GM23248 (cell line): ENCODE results near the gene ERICH2. TPM values are rescaled to one million over a fixed set of nuclear protein-coding genes. Genes with fewer than 3 reads are reported as not detected.

Experiments used
- DNase-seq: peaks from one replicate; pipeline ENCODE4 v3.0.0-alpha.2; 2015
- H2AFZ ChIP-seq: fragments of 200-600 bp; sonication (generic); 2 replicates; pipeline ENCODE4 v1.6.1; 2016; ENCODE audit warnings: antibody characterized with exemption
- H3F3A ChIP-seq: fragments of 200-600 bp; sonication (generic); 2 replicates; pipeline ENCODE4 v1.6.1; 2016; ENCODE audit warnings: mild to moderate bottlenecking, antibody characterized with exemption, mixed run types; ENCODE audit not compliant: insufficient read depth
- H3K27ac ChIP-seq: fragments of 200-600 bp; sonication (generic); 2 replicates; pipeline ENCODE4 v1.5.1; 2016; ENCODE audit warnings: mild to moderate bottlenecking
- H3K27me3 ChIP-seq: fragments of 200-600 bp; sonication (generic); replicated peaks from 2 replicates; pipeline ENCODE4 v1.6.1; 2016; ENCODE audit warnings: mild to moderate bottlenecking; ENCODE audit not compliant: insufficient read depth
- H3K36me3 ChIP-seq: fragments of 200-600 bp; sonication (generic); 2 replicates; pipeline ENCODE4 v1.6.1; 2016; ENCODE audit warnings: low read depth, mild to moderate bottlenecking
- H3K4me1 ChIP-seq: fragments of 200-600 bp; sonication (generic); 2 replicates; pipeline ENCODE4 v1.6.1; 2016; ENCODE audit warnings: mild to moderate bottlenecking; ENCODE audit not compliant: insufficient read depth
- H3K4me2 ChIP-seq: fragments of 200-600 bp; sonication (generic); one replicate; pipeline ENCODE4 v1.6.1; 2016; ENCODE audit warnings: mild to moderate bottlenecking; ENCODE audit not compliant: unreplicated experiment
- H3K4me3 ChIP-seq: fragments of 200-600 bp; sonication (generic); 2 replicates; pipeline ENCODE4 v1.5.1; 2016; ENCODE audit warnings: mild to moderate bottlenecking
- H3K79me2 ChIP-seq: fragments of 200-600 bp; sonication (generic); 2 replicates; pipeline ENCODE4 v1.6.1; 2016; ENCODE audit warnings: mild to moderate bottlenecking; ENCODE audit not compliant: insufficient read depth
- H3K9ac ChIP-seq: fragments of 200-600 bp; sonication (generic); 2 replicates; pipeline ENCODE4 v1.6.1; 2016; ENCODE audit warnings: mild to moderate bottlenecking
- H3K9me2 ChIP-seq: fragments of 200-600 bp; sonication (generic); 2 replicates; pipeline ENCODE4 v1.6.1; 2016; ENCODE audit warnings: mixed run types, mild to moderate bottlenecking, moderate library complexity; ENCODE audit not compliant: insufficient read depth
- H3K9me3 ChIP-seq: fragments of 200-600 bp; sonication (generic); one replicate; pipeline ENCODE4 v1.6.1; 2017; ENCODE audit warnings: low read depth
- H4K20me1 ChIP-seq: fragments of 200-600 bp; sonication (generic); 2 replicates; pipeline ENCODE4 v1.6.0; 2016; ENCODE audit not compliant: insufficient read depth
- EZH2 ChIP-seq: fragments of 200-600 bp; sonication (generic); IDR thresholded peaks from 2 replicates; pipeline ENCODE4 v1.6.1; 2018; ENCODE audit warnings: antibody characterized with exemption, mild to moderate bottlenecking; ENCODE audit not compliant: insufficient read depth, poor library complexity, severe bottlenecking
- EZH2phosphoT487 ChIP-seq: fragments of 200-600 bp; sonication (generic); IDR thresholded peaks from 2 replicates; pipeline ENCODE4 v1.6.1; 2018; ENCODE audit warnings: antibody characterized with exemption, moderate library complexity, mild to moderate bottlenecking, low read depth; ENCODE audit not compliant: insufficient read depth
- WGBS, 2 experiments: methylation state at CpG; one replicate each; pipeline ENCODE4 v1.1.6; 2015 to 2017; ENCODE audit warnings: low lambda C conversion rate in 2 of 2, low coverage in 1 of 2; ENCODE audit errors: missing lambda C conversion rate in 2 of 2; 5-methylcytosine and 5-hydroxymethylcytosine counted together
- in situ Hi-C: fragments of 300-500 bp; cut with MboI; formaldehyde crosslinking; loops from 2 replicates; pipeline ENCODE4 v1.15.0; 2020
- polyA plus RNA-seq: library from polyadenylated mRNA; unstranded; fragments of >200 nt; fragmentation: Nextera tagmentation; extraction: Ambion mirVana; gene quantifications from 2 replicates; pipeline ENCODE4 v1.2.1, GENCODE V29; 2016
- small RNA-seq: library from RNA; depleted of rRNA; stranded (forward); fragments of <200 nt; gene quantifications from one replicate; pipeline ENCODE3, GENCODE V24; 2014; ENCODE audit warnings: low read depth, low replicate concordance
- total RNA-seq: library from RNA; depleted of rRNA; stranded (reverse); fragments of >200 nt; shearing (Covaris generic); gene quantifications from 2 replicates; pipeline ENCODE4 v1.2.3, GENCODE V29; 2014; rRNA removed

The ERICH2 gene
- total and polyA plus RNA-seq, 2 experiments from 2014 or later: not detected

GRCh38 chr2:170842785-170843184 is 72.6 kb downstream of the ERICH2 start:
- Histone ChIP-seq H3K9me2 (no peaks in the 10 kb centered on the region), H3K4me1 (peaks cover 32% of the 10 kb centered on the region), H3K9ac (peak overlapping the region; percentile 4), H3K27ac (peak overlapping the region; percentile 60), H3K79me2 (no peaks in the 10 kb centered on the region), H3K9me3 (no peaks in the 10 kb centered on the region), H2AFZ (no peak overlapping the region), H3K36me3 (no peaks in the 10 kb centered on the region), H3K4me3 (peak overlapping the region; percentile 47), H3K27me3 (no peaks in the 10 kb centered on the region), H3K4me2 (peak overlapping the region; percentile 56), H4K20me1 (no peaks in the 10 kb centered on the region), H3F3A (peaks cover 24% of the 10 kb centered on the region)
- TF ChIP-seq EZH2 (no peak), EZH2phosphoT487 (no peak)
- in situ Hi-C loops: loop anchor here (25.0 kb wide), 1 partner anchor 1380 kb away; no protein-coding TSS in a partner anchor
- peak; percentile 82 for DNase-seq
- WGBS, 2 experiments: 5 to 6% methylated on average over 2 of the region's 2 CpGs

DNA sequence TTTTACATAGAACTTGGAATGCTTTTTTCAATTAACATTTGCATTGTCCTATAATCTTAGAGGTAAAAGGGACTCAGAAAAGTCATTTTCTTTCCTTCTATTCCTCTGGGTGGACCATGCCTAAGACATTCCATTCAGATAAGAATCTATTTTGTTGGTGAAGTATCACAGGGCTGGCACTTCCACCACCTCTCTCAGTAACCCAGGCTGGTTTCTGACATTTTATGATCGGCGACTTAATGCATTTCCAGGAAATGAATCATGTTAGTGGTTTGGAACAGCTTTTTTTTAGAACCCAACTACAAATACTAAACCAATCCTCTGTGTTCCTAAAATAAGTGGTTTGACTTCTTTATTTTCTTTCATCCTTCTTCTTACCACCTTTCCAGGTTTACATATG is 73.5 kb downstream of the ERICH2 start:
- no peaks in the 10 kb centered on the region for H3K79me2 ChIP-seq
- no peaks in the 10 kb centered on the region for H4K20me1 ChIP-seq
- no peak overlapping the region for H2AFZ ChIP-seq
- H3K36me3 ChIP-seq: no peaks in the 10 kb centered on the region
- no peak for TF ChIP-seq EZH2phosphoT487
- TF ChIP-seq EZH2: no peak
- WGBS, 2 experiments: 0% methylated on average over 2 of the region's 2 CpGs
- DNase-seq: peak; percentile 79
- in situ Hi-C loops: loop anchor here (25.0 kb wide), 1 partner anchor 1381 kb away; no protein-coding TSS in a partner anchor
- peak overlapping the region; percentile 47 for H3K4me3 ChIP-seq
- no peaks in the 10 kb centered on the region for H3K27me3 ChIP-seq
- H3K9me3 ChIP-seq: no peaks in the 10 kb centered on the region
- H3K4me1 ChIP-seq: peaks cover 41% of the 10 kb centered on the region
- H3K27ac ChIP-seq: peak overlapping the region; percentile 60
- peak overlapping the region; percentile 56 for H3K4me2 ChIP-seq
- peak overlapping the region; percentile 4; the same call in 1 of the 2 replicates for H3K9ac ChIP-seq
- no peaks in the 10 kb centered on the region for H3K9me2 ChIP-seq
- peaks cover 25% of the 10 kb centered on the region for H3F3A ChIP-seq

- Histone ChIP-seq H4K20me1 (no peaks in the 10 kb centered on the region), H3K27ac (no peak overlapping the region), H3K4me3 (no peak overlapping the region), H3K9me3 (no peaks in the 10 kb centered on the region), H2AFZ (no peak overlapping the region), H3K36me3 (no peaks in the 10 kb centered on the region), H3K27me3 (no peaks in the 10 kb centered on the region), H3K9me2 (no peaks in the 10 kb centered on the region), H3K4me1 (peaks cover 46% of the 10 kb centered on the region), H3F3A (peaks cover 28% of the 10 kb centered on the region), H3K4me2 (no peak overlapping the region), H3K79me2 (no peaks in the 10 kb centered on the region), H3K9ac (no peak overlapping the region)
- no peak for DNase-seq
- in situ Hi-C loops: loop anchor here (25.0 kb wide), 1 partner anchor 1383 kb away; no protein-coding TSS in a partner anchor
- no peak for TF ChIP-seq EZH2phosphoT487
- no peak for TF ChIP-seq EZH2
- 93 to 98% methylated on average over 10 of the region's 10 CpGs for WGBS, 2 experiments
Measured at GRCh38 chr2:170845343-170845742, 75.2 kb downstream of the ERICH2 start.

GRCh38 chr2:170846314-170846713 is 76.1 kb downstream of the ERICH2 start:
- peaks cover 46% of the 10 kb centered on the region for H3K4me1 ChIP-seq
- in situ Hi-C loops: loop anchor here (25.0 kb wide), 1 partner anchor 1384 kb away; no protein-coding TSS in a partner anchor
- H3K9me3 ChIP-seq: no peaks in the 10 kb centered on the region
- H3K27ac ChIP-seq: no peak overlapping the region
- no peaks in the 10 kb centered on the region for H3K27me3 ChIP-seq
- H4K20me1 ChIP-seq: no peaks in the 10 kb centered on the region
- H3K36me3 ChIP-seq: no peaks in the 10 kb centered on the region
- H3K79me2 ChIP-seq: no peaks in the 10 kb centered on the region
- H3K9me2 ChIP-seq: no peaks in the 10 kb centered on the region
- peaks cover 28% of the 10 kb centered on the region for H3F3A ChIP-seq
- no peak overlapping the region for H3K9ac ChIP-seq
- H3K4me2 ChIP-seq: no peak overlapping the region
- no peak overlapping the region for H2AFZ ChIP-seq
- no peak for TF ChIP-seq EZH2
- no peak for TF ChIP-seq EZH2phosphoT487
- H3K4me3 ChIP-seq: no peak overlapping the region
- DNase-seq: no peak

GRCh38 chr2:170847716-170848115 is 77.5 kb downstream of the ERICH2 start:
- in situ Hi-C loops: loop anchor here (25.0 kb wide), 1 partner anchor 1385 kb away; no protein-coding TSS in a partner anchor
- DNase-seq: no peak
- Histone ChIP-seq H3K27me3 (no peaks in the 10 kb centered on the region), H3K36me3 (no peaks in the 10 kb centered on the region), H3K4me1 (peaks cover 38% of the 10 kb centered on the region), H3K9me2 (no peaks in the 10 kb centered on the region), H3K9ac (no peak overlapping the region), H3K4me3 (no peak overlapping the region), H3F3A (peaks cover 18% of the 10 kb centered on the region), H3K79me2 (no peaks in the 10 kb centered on the region), H3K9me3 (no peaks in the 10 kb centered on the region), H4K20me1 (no peaks in the 10 kb centered on the region), H2AFZ (no peak overlapping the region), H3K27ac (no peak overlapping the region), H3K4me2 (no peak overlapping the region)
- no peak for TF ChIP-seq EZH2phosphoT487
- no peak for TF ChIP-seq EZH2
- 75 to 77% methylated on average over 4 of the region's 4 CpGs for WGBS, 2 experiments

Small RNA genes within 50 kb of the gene (small RNA-seq; reads per million reads assigned to genes)
- not detected for gene RF00019

Other genes with a start within 250 kb of the ERICH2 start
- gene SP5, start 55.0 kb upstream of the ERICH2 start, total RNA-seq: not detected in 2 replicates
- not detected in 2 replicates for gene SP5, start 55.0 kb upstream of the ERICH2 start, polyA plus RNA-seq
- 0.13 and 2.6 TPM in 2 replicates for gene GAD1, start 46.5 kb downstream of the ERICH2 start, total RNA-seq
- gene GAD1, start 46.5 kb downstream of the ERICH2 start, polyA plus RNA-seq: 0.49 and 0.81 TPM in 2 replicates
- gene GORASP2, start 158.9 kb downstream of the ERICH2 start, total RNA-seq: 47.6 and 70.4 TPM in 2 replicates
- 132 and 142 TPM in 2 replicates for gene GORASP2, start 158.9 kb downstream of the ERICH2 start, polyA plus RNA-seq